DOHH2 (cell line): ENCODE data around the gene LIX1L.
A peak's percentile ranks its signal among the peaks of the same experiment; 100 is the strongest.
"Not testable (repeated sequence)": the region's sequence is repeated elsewhere in the genome, so short reads cannot be mapped to it uniquely, and the experiment has no call there.

Experiments used
- H3F3A ChIP-seq: fragments of 200-600 bp; sonication (generic), shearing (Covaris generic); 2 replicates; pipeline ENCODE4 v1.6.0; 2016; ENCODE audit warnings: antibody characterized with exemption, mild to moderate bottlenecking; ENCODE audit not compliant: control insufficient read depth, insufficient read depth
- H3K27ac ChIP-seq: fragments of 200-600 bp; sonication (generic); 2 replicates; pipeline ENCODE4 v1.5.1; 2014; ENCODE audit warnings: low read depth, mild to moderate bottlenecking, low read length, moderate library complexity
- H3K27me3 ChIP-seq: fragments of 200-600 bp; sonication (generic); 2 replicates; pipeline ENCODE4 v1.6.1; 2014; ENCODE audit warnings: mild to moderate bottlenecking, low read length, mixed read lengths; ENCODE audit not compliant: control insufficient read depth
- H3K36me3 ChIP-seq: fragments of 200-600 bp; sonication (generic); 2 replicates; pipeline ENCODE4 v1.6.1; 2014; ENCODE audit warnings: mild to moderate bottlenecking, low read length, moderate library complexity, mixed read lengths; ENCODE audit not compliant: control insufficient read depth
- H3K4me1 ChIP-seq: fragments of 200-600 bp; sonication (generic); 2 replicates; pipeline ENCODE4 v1.6.1; 2014; ENCODE audit warnings: mild to moderate bottlenecking, low read length, mixed read lengths; ENCODE audit not compliant: control insufficient read depth
- H3K4me2 ChIP-seq: fragments of 200-600 bp; sonication (generic); 2 replicates; pipeline ENCODE4 v1.6.0; 2014; ENCODE audit warnings: mild to moderate bottlenecking, low read length, moderate library complexity
- H3K4me3 ChIP-seq: fragments of 200-600 bp; sonication (generic); 2 replicates; pipeline ENCODE4 v1.5.1; 2014; ENCODE audit warnings: mild to moderate bottlenecking, low read length, mixed read lengths
- H3K79me2 ChIP-seq: fragments of 200-600 bp; sonication (generic); 2 replicates; pipeline ENCODE4 v1.6.1; 2014; ENCODE audit warnings: mild to moderate bottlenecking, low read length, mixed read lengths; ENCODE audit not compliant: control insufficient read depth
- H3K9me2 ChIP-seq: fragments of 200-600 bp; sonication (generic); replicated peaks from 2 replicates; pipeline ENCODE4 v1.6.1; 2014; ENCODE audit warnings: mild to moderate bottlenecking, low read length, mixed read lengths; ENCODE audit not compliant: control insufficient read depth
- H3K9me3 ChIP-seq: fragments of 200-600 bp; sonication (generic); 2 replicates; pipeline ENCODE4 v1.6.1; 2014; ENCODE audit warnings: antibody characterized with exemption, low read length, mixed read lengths; ENCODE audit not compliant: control insufficient read depth, insufficient read depth
- H4K20me1 ChIP-seq: fragments of 200-600 bp; sonication (generic); 2 replicates; pipeline ENCODE4 v1.6.0; 2014; ENCODE audit warnings: low read depth, mild to moderate bottlenecking, antibody characterized with exemption, low read length, moderate library complexity; ENCODE audit not compliant: control insufficient read depth, insufficient read depth
- CTCF ChIP-seq: fragments of 200-600 bp; sonication (generic); IDR thresholded peaks from one replicate; pipeline ENCODE4 v1.5.1; 2014; ENCODE audit warnings: antibody characterized with exemption, mild to moderate bottlenecking, low read depth, low read length; ENCODE audit not compliant: poor library complexity, severe bottlenecking
- EZH2phosphoT487 ChIP-seq: fragments of 200-600 bp; sonication (generic); IDR thresholded peaks from 2 replicates; pipeline ENCODE4 v1.6.1; 2017; ENCODE audit warnings: borderline replicate concordance, mild to moderate bottlenecking, antibody characterized with exemption, low read length, moderate library complexity, mixed read lengths

LIX1L gene

GRCh38 chr1:145935708-145936107 lies 22.1 kb downstream of the LIX1L start:
- H4K20me1 ChIP-seq = no peaks in the 10 kb centered on the region
- no peak overlapping the region for H3K4me3 ChIP-seq
- H3K27ac ChIP-seq = no peak overlapping the region
- TF ChIP-seq EZH2phosphoT487 (no peak), CTCF (no peak)
- H3K79me2 ChIP-seq = no peaks in the 10 kb centered on the region
- H3K36me3 ChIP-seq = peaks cover 26% of the 10 kb centered on the region
- H3K27me3 ChIP-seq = no peaks in the 10 kb centered on the region
- no peak overlapping the region for H3K4me2 ChIP-seq
- H3K4me1 ChIP-seq = peaks cover 25% of the 10 kb centered on the region
- H3K9me2 ChIP-seq = no peaks in the 10 kb centered on the region
- peaks cover 18% of the 10 kb centered on the region for H3F3A ChIP-seq
- no peaks in the 10 kb centered on the region for H3K9me3 ChIP-seq

DNA sequence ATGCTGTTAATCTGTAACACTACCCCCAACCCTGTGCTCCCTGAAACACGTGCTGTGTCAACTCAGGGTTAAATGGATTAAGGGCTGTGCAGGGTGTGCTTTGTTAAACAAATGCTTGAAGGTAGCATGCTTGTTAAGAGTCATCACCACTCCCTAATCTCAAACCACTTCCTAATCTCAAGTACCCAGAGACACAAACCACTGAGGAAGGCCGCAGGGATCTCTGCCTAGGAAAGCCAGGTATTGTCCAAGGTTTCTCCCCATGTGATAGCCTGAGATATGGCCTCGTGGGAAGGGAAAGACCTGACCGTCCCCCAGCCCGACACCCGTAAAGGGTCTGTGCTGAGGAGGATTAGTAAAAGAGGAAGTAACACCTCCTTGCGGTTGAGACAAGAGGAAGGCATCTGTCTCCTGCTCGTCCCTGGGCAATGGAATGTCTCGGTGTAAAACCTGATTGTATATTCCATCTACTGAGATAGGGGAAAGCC lies 25.3 kb downstream of the LIX1L start:
- H3K79me2 ChIP-seq = peaks cover 11% of the 10 kb centered on the region
- peak overlapping the region; percentile 69 for H3K27ac ChIP-seq
- H3K9me3 ChIP-seq, H4K20me1 ChIP-seq, H3K9me2 ChIP-seq, H3K27me3 ChIP-seq: not testable (repeated sequence)
- peaks cover 29% of the 10 kb centered on the region for H3K36me3 ChIP-seq
- H3F3A ChIP-seq = peaks cover 42% of the 10 kb centered on the region
- H3K4me2 ChIP-seq = peak overlapping the region; percentile 64
- peaks cover 33% of the 10 kb centered on the region for H3K4me1 ChIP-seq
- H3K4me3 ChIP-seq = peak overlapping the region; percentile 59

DNA sequence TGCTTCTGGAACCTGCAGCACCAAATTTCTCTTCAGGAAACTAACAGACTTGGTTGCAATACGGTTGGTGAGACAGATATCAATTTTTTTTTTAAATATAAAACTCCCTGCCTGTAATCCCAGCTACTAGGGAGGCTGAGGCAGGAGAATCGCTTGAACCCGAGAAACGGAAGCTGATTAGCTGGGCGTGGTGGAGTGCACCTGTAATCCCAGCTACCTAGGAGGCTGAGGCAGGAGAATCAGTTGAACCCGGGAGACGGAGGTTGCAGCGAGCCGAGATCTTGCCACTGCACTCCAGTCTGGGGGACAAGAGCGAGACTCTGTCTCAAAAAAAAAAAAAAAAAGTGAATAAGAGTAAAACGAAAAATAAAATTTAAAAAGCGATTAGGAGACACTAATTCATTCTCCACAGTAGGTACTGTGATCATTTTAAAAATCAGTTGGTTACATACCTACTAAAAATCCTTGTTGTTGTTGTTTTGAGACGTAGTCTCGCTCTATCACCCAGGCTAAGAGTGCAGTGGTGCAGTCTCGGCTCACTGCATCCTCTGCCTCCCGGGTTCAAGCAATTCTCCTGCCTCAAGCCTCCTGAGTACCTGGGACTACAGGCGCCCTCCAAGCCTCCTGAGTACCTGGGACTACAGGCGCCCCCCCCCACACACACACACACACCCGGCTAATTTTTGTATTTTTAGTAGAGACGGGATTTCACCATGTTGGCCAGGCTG lies 29.7 kb downstream of the LIX1L start:
- no peaks in the 10 kb centered on the region for H3K27me3 ChIP-seq
- TF ChIP-seq EZH2phosphoT487 (no peak), CTCF (no peak)
- H3K79me2 ChIP-seq = peaks cover 29% of the 10 kb centered on the region
- H3K9me3 ChIP-seq = no peaks in the 10 kb centered on the region
- H3K36me3 ChIP-seq = peaks cover 33% of the 10 kb centered on the region
- peaks cover 8% of the 10 kb centered on the region; the same call in 1 of the 2 replicates for H4K20me1 ChIP-seq
- H3K4me3 ChIP-seq = peak overlapping the region; percentile 87
- H3K4me1 ChIP-seq = peaks cover 30% of the 10 kb centered on the region
- no peaks in the 10 kb centered on the region for H3K9me2 ChIP-seq
- peaks cover 33% of the 10 kb centered on the region for H3F3A ChIP-seq
- peak overlapping the region; percentile 83 for H3K4me2 ChIP-seq
- peak overlapping the region; percentile 86 for H3K27ac ChIP-seq
